Peyer's patch (tissue), 4 donors: ENCODE data around the gene SLC35E1. TPM values are rescaled to one million over a fixed set of nuclear protein-coding genes. Genes with fewer than 3 reads are reported as not detected.

Experiments used
- DNase-seq, 3 donors: peaks; one replicate each; pipeline ENCODE4 v3.0.0-alpha.2; 2017 to 2019
- H3K27ac ChIP-seq, 4 donors: fragments of 200-600 bp; sonication (generic); one replicate each; pipeline ENCODE4 v1.5.1; 2016 to 2019
- H3K27me3 ChIP-seq, 2 donors: fragments of 200-600 bp; sonication (generic); one replicate each; pipeline ENCODE4 v1.5.1; 2019
- H3K36me3 ChIP-seq, 3 donors: fragments of 200-600 bp; sonication (generic); one replicate each; pipeline ENCODE4 v1.5.1; 2016 to 2019
- H3K4me1 ChIP-seq, 4 donors: fragments of 200-600 bp; sonication (generic); one replicate each; pipeline ENCODE4 v1.5.1; 2016 to 2019
- H3K4me3 ChIP-seq, 4 donors: fragments of 200-600 bp; sonication (generic); 1 replicate in 3 of 4; 2 replicates in 1 of 4; pipeline ENCODE4 v1.5.1; 2016 to 2019; ENCODE audit warnings: mild to moderate bottlenecking in 1 of 4
- H3K9me3 ChIP-seq, 4 donors: fragments of 200-600 bp; sonication (generic); one replicate each; pipeline ENCODE4 v1.5.1; 2016 to 2019; ENCODE audit warnings: mild to moderate bottlenecking in 1 of 4
- CTCF ChIP-seq, 6 experiments: fragments of 450-650 bp in 4 of 6; fragments of 200-600 bp in 2 of 6; sonication (generic) in 1 of 6; IDR thresholded peaks; one replicate each; pipeline ENCODE4 v1.5.1; 2017 to 2019; ENCODE audit warnings: antibody characterized with exemption in 6 of 6, mild to moderate bottlenecking in 3 of 6, moderate library complexity in 1 of 6
- POLR2A ChIP-seq, 2 donors: fragments of 450-650 bp; IDR thresholded peaks; one replicate each; pipeline ENCODE4 v1.5.1; 2017; ENCODE audit warnings: antibody characterized with exemption in 2 of 2, mild to moderate bottlenecking in 2 of 2, moderate library complexity in 2 of 2
- total RNA-seq, 4 donors: library from RNA; depleted of rRNA; stranded (reverse); fragments of >200 nt; gene quantifications; one replicate each; pipeline ENCODE4 v1.1.0, GENCODE V29; 2016

The SLC35E1 gene
- total RNA-seq, 4 donors from 2014 or later = 23.9 to 62.0 (median 41.9) TPM

DNA sequence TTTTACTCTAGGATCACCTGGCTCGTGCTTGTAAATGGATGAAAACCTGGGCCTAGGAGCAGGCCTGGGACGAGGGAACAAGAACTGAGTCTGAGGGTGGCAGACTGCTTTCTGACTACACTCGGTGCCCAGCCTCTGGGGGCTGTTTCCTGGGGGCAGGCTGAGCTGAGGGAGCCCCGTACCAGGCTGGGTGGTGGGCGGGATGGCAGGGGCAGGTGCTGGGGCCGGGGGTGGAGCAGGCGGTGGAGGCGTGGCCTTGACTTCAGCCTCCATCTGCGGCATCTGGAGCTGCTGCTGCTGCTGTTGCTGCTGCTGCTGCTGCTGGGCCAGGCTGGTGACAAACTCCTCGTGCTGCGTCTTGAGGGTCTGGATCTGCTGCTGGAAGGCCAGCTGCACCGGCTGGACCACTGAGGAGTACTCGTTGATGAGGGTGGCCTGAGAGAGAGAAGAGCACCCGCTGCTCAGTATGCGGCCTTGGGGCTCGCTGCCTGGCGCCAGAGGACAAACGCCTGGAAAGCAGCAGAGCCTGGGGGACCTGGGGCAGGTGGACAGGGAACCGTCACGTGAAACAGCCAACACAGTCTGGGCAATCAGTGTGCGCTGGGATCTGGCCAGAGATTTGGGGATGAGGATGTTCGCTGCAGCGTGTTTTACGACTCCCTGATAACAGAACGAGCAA, 42.6 kb downstream of the SLC35E1 start:
- Histone ChIP-seq H3K36me3 (peaks cover 0 to 100% (median 0%) of the 10 kb centered on the region in 3 donors), H3K27ac (no peak overlapping the region), H3K9me3 (no peaks in the 10 kb centered on the region), H3K4me1 (no peaks in the 10 kb centered on the region), H3K27me3 (no peaks in the 10 kb centered on the region), H3K4me3 (no peak overlapping the region)
- no peak for TF ChIP-seq CTCF (IDR thresholded peaks at IDR 0.05)
- TF ChIP-seq POLR2A (IDR thresholded peaks at IDR 0.05) = no peak
- no peak for DNase-seq

GRCh38 chr19:16527971-16528521, 44.2 kb downstream of the SLC35E1 start:
- TF ChIP-seq CTCF (IDR thresholded peaks at IDR 0.05) (peak in 4 of 6 experiments; percentile 19 to 29 (median 24)), POLR2A (IDR thresholded peaks at IDR 0.05) (no peak)
- peaks cover 0 to 100% (median 0%) of the 10 kb centered on the region in 3 donors for H3K36me3 ChIP-seq
- no peaks in the 10 kb centered on the region for H3K9me3 ChIP-seq
- no peak overlapping the region for H3K27ac ChIP-seq
- no peaks in the 10 kb centered on the region for H3K27me3 ChIP-seq
- DNase-seq = peak in 2 of 3 donors; percentile 50 to 64
- no peaks in the 10 kb centered on the region for H3K4me1 ChIP-seq
- H3K4me3 ChIP-seq = no peak overlapping the region

DNA sequence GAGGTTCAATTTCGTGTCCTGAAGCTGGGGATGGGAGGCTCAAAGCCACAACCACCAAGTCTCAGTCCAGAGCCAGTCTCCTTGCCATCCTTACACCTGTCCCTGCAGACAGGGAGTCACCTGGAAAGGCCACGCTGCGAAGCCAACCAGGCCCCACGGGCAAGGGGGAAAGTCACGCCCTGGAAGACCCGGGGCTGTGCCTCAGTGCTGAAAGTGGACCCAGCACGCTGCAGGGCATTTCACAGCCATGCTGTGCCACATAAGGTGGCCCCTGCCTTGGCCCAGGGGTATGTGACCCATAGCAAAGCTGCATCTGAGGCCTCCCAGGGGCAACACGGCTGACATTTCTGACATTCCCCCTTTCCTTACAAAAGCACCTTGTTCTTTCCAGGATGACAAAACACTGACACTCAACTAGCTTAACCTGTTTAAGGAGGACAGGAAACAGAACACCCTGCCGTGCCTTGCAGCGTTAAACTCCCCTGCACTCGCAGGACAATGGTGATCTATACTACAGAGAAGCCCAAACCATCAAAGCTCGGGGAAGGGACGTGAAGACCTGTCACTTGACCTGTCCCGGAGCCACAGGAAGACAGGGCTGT, 44.8 kb downstream of the SLC35E1 start:
- H3K4me1 ChIP-seq = no peaks in the 10 kb centered on the region
- TF ChIP-seq POLR2A (IDR thresholded peaks at IDR 0.05) (no peak), CTCF (IDR thresholded peaks at IDR 0.05) (no peak)
- peaks cover 0 to 100% (median 0%) of the 10 kb centered on the region in 3 donors for H3K36me3 ChIP-seq
- H3K27ac ChIP-seq = no peak overlapping the region
- H3K9me3 ChIP-seq = no peaks in the 10 kb centered on the region
- no peak overlapping the region for H3K4me3 ChIP-seq
- no peaks in the 10 kb centered on the region for H3K27me3 ChIP-seq
- DNase-seq = no peak

GRCh38 chr19:16525751-16526481, 46.3 kb downstream of the SLC35E1 start:
- no peaks in the 10 kb centered on the region for H3K4me1 ChIP-seq
- H3K4me3 ChIP-seq = no peak overlapping the region
- peaks cover 0 to 100% (median 0%) of the 10 kb centered on the region in 3 donors for H3K36me3 ChIP-seq
- no peak overlapping the region for H3K27ac ChIP-seq
- no peaks in the 10 kb centered on the region for H3K9me3 ChIP-seq
- H3K27me3 ChIP-seq = no peaks in the 10 kb centered on the region
- TF ChIP-seq POLR2A (IDR thresholded peaks at IDR 0.05) (no peak), CTCF (IDR thresholded peaks at IDR 0.05) (no peak)
- no peak for DNase-seq

DNA sequence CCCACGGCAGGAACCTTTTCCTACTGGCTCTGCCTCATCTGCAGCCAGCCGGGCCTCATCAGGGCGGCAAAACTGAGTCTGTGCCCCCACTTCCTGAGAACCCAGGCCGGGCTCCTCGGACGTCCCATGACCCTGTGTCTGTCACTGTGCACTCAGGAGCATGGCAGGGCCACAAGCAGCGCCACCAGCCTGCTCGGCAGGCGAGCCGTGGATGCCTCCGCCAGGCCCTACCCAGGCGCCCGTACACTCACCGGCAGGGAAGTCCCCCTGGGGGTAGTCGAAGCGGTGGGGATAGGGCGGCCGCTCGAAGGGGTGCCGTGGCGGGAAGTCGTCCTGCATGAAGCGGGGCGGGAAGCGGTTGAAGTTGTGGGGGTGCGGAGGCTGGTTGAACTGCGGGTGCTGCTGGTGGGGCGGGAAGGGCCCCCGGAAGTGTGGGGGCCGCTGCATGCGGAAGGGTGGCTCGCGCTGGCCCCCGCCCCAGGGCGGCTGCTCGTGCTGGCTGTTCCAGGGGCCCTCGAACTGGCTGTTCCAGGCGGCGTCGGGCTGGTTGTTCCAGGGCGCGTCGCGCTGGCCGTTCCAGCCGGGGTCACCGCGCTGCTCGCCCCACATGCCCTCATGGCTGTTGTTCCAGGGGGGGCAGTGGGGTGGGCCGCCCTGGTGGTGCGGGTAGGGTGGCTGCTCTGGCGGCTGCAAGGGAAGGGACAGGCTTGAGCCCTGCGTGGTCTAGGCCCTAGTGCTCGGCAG, 47.1 kb downstream of the SLC35E1 start:
- no peaks in the 10 kb centered on the region for H3K9me3 ChIP-seq
- no peaks in the 10 kb centered on the region for H3K27me3 ChIP-seq
- no peaks in the 10 kb centered on the region for H3K4me1 ChIP-seq
- H3K27ac ChIP-seq = no peak overlapping the region
- TF ChIP-seq POLR2A (IDR thresholded peaks at IDR 0.05) (no peak), CTCF (IDR thresholded peaks at IDR 0.05) (no peak)
- peaks cover 0 to 100% (median 0%) of the 10 kb centered on the region in 3 donors for H3K36me3 ChIP-seq
- no peak for DNase-seq
- no peak overlapping the region for H3K4me3 ChIP-seq
